BLaER1 (cell line): Measurements from ENCODE around the gene SLC39A13.
A peak's percentile ranks its signal among the peaks of the same experiment; 100 is the strongest.

Experiments
- H3K27ac ChIP-seq: shearing (Covaris generic); formaldehyde crosslinking; 2 replicates; pipeline ENCODE4 v1.8.1; 2022
- H3K27me3 ChIP-seq: shearing (Covaris generic); formaldehyde crosslinking; 2 replicates; pipeline ENCODE4 v1.8.1; 2022
- H3K36me3 ChIP-seq: shearing (Covaris generic); formaldehyde crosslinking; 2 replicates; pipeline ENCODE4 v1.8.1; 2022
- H3K4me1 ChIP-seq: shearing (Covaris generic); formaldehyde crosslinking; 2 replicates; pipeline ENCODE4 v1.8.1; 2022
- H3K4me2 ChIP-seq: shearing (Covaris generic); formaldehyde crosslinking; 2 replicates; pipeline ENCODE4 v1.8.1; 2022
- H3K4me3 ChIP-seq: shearing (Covaris generic); formaldehyde crosslinking; 2 replicates; pipeline ENCODE4 v1.8.1; 2022
- H3K9ac ChIP-seq: shearing (Covaris generic); formaldehyde crosslinking; 2 replicates; pipeline ENCODE4 v1.8.1; 2022
- H3K9me3 ChIP-seq: shearing (Covaris generic); formaldehyde crosslinking; 2 replicates; pipeline ENCODE4 v1.8.1; 2022
- H4K20me1 ChIP-seq: shearing (Covaris generic); formaldehyde crosslinking; 2 replicates; pipeline ENCODE4 v1.8.1; 2022
- Cebpa-rat ChIP-seq: shearing (Covaris generic); IDR thresholded peaks from 2 replicates; pipeline ENCODE4 v1.8.1; 2022

The SLC39A13 gene

GRCh38 chr11:47417712-47418111, 9.3 kb downstream of the SLC39A13 start:
- no peak for TF ChIP-seq Cebpa-rat
- peaks cover 91% of the 10 kb centered on the region for H3K36me3 ChIP-seq
- H3K27ac ChIP-seq: no peak overlapping the region
- no peak overlapping the region for H3K4me3 ChIP-seq
- no peak overlapping the region for H3K9ac ChIP-seq
- no peaks in the 10 kb centered on the region for H3K9me3 ChIP-seq
- no peaks in the 10 kb centered on the region for H3K27me3 ChIP-seq
- H3K4me2 ChIP-seq: no peak overlapping the region
- H4K20me1 ChIP-seq: peaks cover 36% of the 10 kb centered on the region
- H3K4me1 ChIP-seq: peaks cover 30% of the 10 kb centered on the region

DNA sequence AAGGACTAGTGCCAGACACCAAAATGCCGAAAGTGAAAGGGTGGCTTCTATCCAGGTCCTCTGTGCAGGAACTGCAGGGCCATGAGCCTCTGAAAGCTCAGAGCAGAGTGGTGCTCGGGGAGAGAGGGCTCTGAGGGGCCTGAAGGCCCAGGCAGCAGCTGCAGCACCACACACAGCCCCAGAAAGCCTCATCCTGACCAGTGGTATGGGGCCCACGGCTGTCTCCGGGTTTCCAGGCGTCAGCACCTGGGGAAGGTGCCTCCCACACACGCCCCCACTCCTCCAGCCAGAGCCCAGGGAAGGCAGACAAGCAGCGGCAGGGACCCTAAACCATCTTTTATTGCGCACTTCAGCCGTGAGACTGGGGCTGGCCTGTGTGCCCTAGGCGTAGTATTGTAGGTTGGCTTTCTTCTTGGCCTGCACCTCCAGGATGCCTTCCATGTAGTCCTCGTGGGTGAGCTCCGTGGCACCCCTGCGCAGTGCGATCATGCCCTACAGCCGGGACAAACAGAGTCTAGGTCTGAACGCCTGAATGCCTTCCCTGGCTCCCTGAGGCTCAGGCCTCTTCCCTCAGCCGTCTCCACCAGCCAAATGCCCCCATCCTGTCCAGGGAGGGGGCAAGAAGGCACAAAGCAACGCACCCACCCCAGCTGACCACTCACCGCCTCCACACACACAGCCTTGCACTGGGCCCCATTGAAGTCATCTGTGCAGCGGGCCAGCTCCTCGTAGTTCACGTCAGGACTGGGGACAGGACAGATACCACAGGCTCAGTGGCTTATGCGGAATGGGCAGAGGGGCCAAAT, 10.3 kb downstream of the SLC39A13 start:
- peaks cover 24% of the 10 kb centered on the region for H3K4me1 ChIP-seq
- no peak overlapping the region for H3K4me3 ChIP-seq
- no peak overlapping the region for H3K9ac ChIP-seq
- TF ChIP-seq Cebpa-rat: no peak
- peaks cover 91% of the 10 kb centered on the region for H3K36me3 ChIP-seq
- no peak overlapping the region for H3K4me2 ChIP-seq
- no peaks in the 10 kb centered on the region for H3K27me3 ChIP-seq
- H4K20me1 ChIP-seq: peaks cover 32% of the 10 kb centered on the region
- H3K27ac ChIP-seq: no peak overlapping the region
- no peaks in the 10 kb centered on the region for H3K9me3 ChIP-seq

DNA sequence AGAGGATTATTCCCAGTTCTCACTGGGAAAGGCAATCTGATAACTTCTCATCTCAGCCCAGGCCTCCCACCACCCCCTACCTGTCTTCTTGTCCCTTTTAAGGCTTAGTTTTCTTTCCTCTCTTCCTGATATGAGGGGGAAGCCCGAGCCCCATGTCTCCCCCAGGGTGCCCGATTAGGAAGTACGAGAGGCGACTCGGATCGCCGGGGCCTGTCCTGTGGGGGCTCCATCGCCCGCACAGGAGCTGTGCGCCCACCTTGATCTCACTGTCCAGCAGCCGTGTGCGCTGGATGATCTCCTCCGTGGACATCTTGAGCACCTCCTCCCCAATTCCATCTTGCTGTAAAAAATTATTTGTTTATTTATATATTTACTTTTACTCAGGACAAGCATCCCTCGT, 17.2 kb downstream of the SLC39A13 start:
- H3K4me3 ChIP-seq: peak overlapping the region; percentile 92
- peak overlapping the region; percentile 95 for H3K4me2 ChIP-seq
- peak overlapping the region; percentile 95 for H3K9ac ChIP-seq
- H4K20me1 ChIP-seq: no peaks in the 10 kb centered on the region
- peaks cover 46% of the 10 kb centered on the region for H3K36me3 ChIP-seq
- peak overlapping the region; percentile 98 for H3K27ac ChIP-seq
- H3K4me1 ChIP-seq: peaks cover 16% of the 10 kb centered on the region
- no peaks in the 10 kb centered on the region for H3K9me3 ChIP-seq
- no peaks in the 10 kb centered on the region for H3K27me3 ChIP-seq
- TF ChIP-seq Cebpa-rat: no peak

- Histone ChIP-seq H3K9me3 (no peaks in the 10 kb centered on the region), H3K4me3 (peak within 1 kb of the TSS; percentile 92), H3K27ac (peak within 1 kb of the TSS; percentile 98), H3K9ac (peak within 1 kb of the TSS; percentile 95), H4K20me1 (no peaks in the 10 kb centered on the region), H3K27me3 (no peaks in the 10 kb centered on the region), H3K4me2 (peak within 1 kb of the TSS; percentile 95), H3K36me3 (peaks cover 39% of the 10 kb centered on the region), H3K4me1 (peaks cover 16% of the 10 kb centered on the region)
- TF ChIP-seq Cebpa-rat: no peak
Observed at GRCh38 chr11:47426062-47426956, 17.9 kb downstream of the SLC39A13 start, which contains the start of gene PSMC3. Gene PSMC3, minus strand, starts transcription at chr11:47426439. Its CDS starts 160 bp downstream, at chr11:47426279.

GRCh38 chr11:47430524-47430923, 22.1 kb downstream of the SLC39A13 start:
- Histone ChIP-seq H3K9ac (no peak overlapping the region), H3K27ac (no peak overlapping the region), H3K27me3 (no peaks in the 10 kb centered on the region), H3K4me2 (no peak overlapping the region), H3K36me3 (no peaks in the 10 kb centered on the region), H3K4me1 (peaks cover under 1% of the 10 kb centered on the region; the same call in 1 of the 2 replicates), H3K9me3 (no peaks in the 10 kb centered on the region), H3K4me3 (no peak overlapping the region), H4K20me1 (no peaks in the 10 kb centered on the region)
- no peak for TF ChIP-seq Cebpa-rat

- Histone ChIP-seq H3K27ac (no peak overlapping the region), H3K4me3 (no peak overlapping the region), H3K27me3 (no peaks in the 10 kb centered on the region), H4K20me1 (no peaks in the 10 kb centered on the region), H3K36me3 (no peaks in the 10 kb centered on the region), H3K4me1 (no peaks in the 10 kb centered on the region), H3K9ac (no peak overlapping the region; the same call in 1 of the 2 replicates), H3K9me3 (no peaks in the 10 kb centered on the region), H3K4me2 (no peak overlapping the region)
- TF ChIP-seq Cebpa-rat: no peak
Observed at GRCh38 chr11:47431356-47432083, 23.1 kb downstream of the SLC39A13 start.

- Histone ChIP-seq H3K9me3 (no peaks in the 10 kb centered on the region), H3K36me3 (no peaks in the 10 kb centered on the region), H4K20me1 (no peaks in the 10 kb centered on the region), H3K4me1 (peaks cover 10% of the 10 kb centered on the region), H3K27me3 (no peaks in the 10 kb centered on the region), H3K4me2 (no peak overlapping the region), H3K27ac (no peak overlapping the region), H3K4me3 (no peak overlapping the region), H3K9ac (no peak overlapping the region)
- no peak for TF ChIP-seq Cebpa-rat
Observed at GRCh38 chr11:47433157-47433556, 24.8 kb downstream of the SLC39A13 start.

DNA sequence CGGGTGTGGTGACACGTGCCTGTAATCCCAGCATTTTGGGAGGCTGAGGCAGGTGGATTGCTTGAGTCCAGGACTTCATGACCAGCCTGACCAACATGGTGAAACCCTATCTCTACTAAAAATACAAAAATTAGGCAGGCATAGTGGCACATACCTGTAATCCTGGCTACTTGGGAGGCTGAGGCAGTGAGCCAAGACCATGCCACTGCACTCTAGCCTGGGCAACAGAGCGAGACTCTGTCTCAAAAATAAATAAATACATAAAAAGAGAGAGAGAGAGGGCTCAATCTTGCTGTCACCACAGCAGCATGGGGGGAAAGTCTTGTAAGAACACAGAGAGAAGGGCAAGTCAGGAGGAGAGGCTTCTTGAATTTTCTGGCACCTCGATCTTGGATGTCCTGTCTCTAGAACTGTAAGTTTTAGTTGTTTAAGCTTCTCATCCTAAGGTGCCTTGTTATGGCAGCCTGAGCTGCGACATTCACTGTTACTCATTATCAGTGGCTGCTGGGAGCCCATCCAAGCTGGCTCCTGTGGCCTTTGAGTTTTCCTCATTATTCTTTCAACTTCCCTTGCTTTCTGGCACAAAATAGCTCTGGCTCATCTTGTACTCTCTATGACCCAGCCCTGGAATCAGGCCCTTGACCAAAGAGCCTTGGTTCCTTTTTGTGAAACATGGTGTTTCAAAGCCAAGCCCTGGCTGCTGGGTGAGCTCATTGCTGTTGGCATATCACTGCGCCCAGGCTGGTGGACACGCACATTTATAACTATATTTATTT, 25.8 kb downstream of the SLC39A13 start:
- no peaks in the 10 kb centered on the region for H3K36me3 ChIP-seq
- no peaks in the 10 kb centered on the region for H4K20me1 ChIP-seq
- H3K4me1 ChIP-seq: peaks cover 12% of the 10 kb centered on the region
- no peaks in the 10 kb centered on the region for H3K9me3 ChIP-seq
- no peak for TF ChIP-seq Cebpa-rat
- no peaks in the 10 kb centered on the region for H3K27me3 ChIP-seq
- H3K9ac ChIP-seq: no peak overlapping the region
- H3K4me3 ChIP-seq: no peak overlapping the region
- H3K27ac ChIP-seq: no peak overlapping the region
- H3K4me2 ChIP-seq: no peak overlapping the region

- Histone ChIP-seq H3K9ac (no peak overlapping the region), H3K27me3 (no peaks in the 10 kb centered on the region), H3K27ac (no peak overlapping the region), H3K4me1 (peaks cover 12% of the 10 kb centered on the region), H3K9me3 (no peaks in the 10 kb centered on the region), H4K20me1 (no peaks in the 10 kb centered on the region), H3K36me3 (no peaks in the 10 kb centered on the region), H3K4me3 (no peak overlapping the region), H3K4me2 (no peak overlapping the region)
- TF ChIP-seq Cebpa-rat: no peak
Observed at GRCh38 chr11:47435687-47436086, 27.3 kb downstream of the SLC39A13 start.
